Activated B cell treated with CpG ODN at 0.5 μM for 24 hours (primary cell): ENCODE results near the gene C10orf53. TPM values are rescaled to one million over a fixed set of nuclear protein-coding genes. Genes with fewer than 3 reads are reported as not detected.

Experiments used
- ATAC-seq: fragments of 200-7000 bp; cut with Tn5 transposase; one replicate; pipeline ENCODE4 v1.10.0; 2021; ENCODE audit warnings: low read depth, mild to moderate bottlenecking, moderate library complexity
- CTCF ChIA-PET: fragments of 350-600 bp; sonication (Branson Sonifier 250); formaldehyde crosslinking; loops from one replicate; lab custom pipeline; 2021; ENCODE audit warnings: antibody characterized with exemption; lab: Charles Lee
- POLR2A ChIA-PET: fragments of 350-600 bp; sonication (Branson Sonifier 250); formaldehyde crosslinking; loops from one replicate; lab custom pipeline; 2021; ENCODE audit warnings: antibody characterized with exemption; lab: Charles Lee
- DNase-seq: peaks from one replicate; pipeline ENCODE4 v3.0.0; 2022
- H3K27ac Mint-ChIP-seq: one replicate; pipeline ENCODE4 v1.8.0; 2020; ENCODE audit warnings: mixed read lengths
- H3K27me3 Mint-ChIP-seq: one replicate; pipeline ENCODE4 v1.8.0; 2021; ENCODE audit warnings: mixed read lengths
- H3K36me3 Mint-ChIP-seq: one replicate; pipeline ENCODE4 v1.8.0; 2021; ENCODE audit warnings: low read depth, mixed read lengths
- H3K4me1 Mint-ChIP-seq: one replicate; pipeline ENCODE4 v1.8.0; 2021; ENCODE audit warnings: mixed read lengths
- H3K4me3 Mint-ChIP-seq: one replicate; pipeline ENCODE4 v1.8.0; 2020; ENCODE audit warnings: mild to moderate bottlenecking, mixed read lengths
- H3K9me3 Mint-ChIP-seq: one replicate; pipeline ENCODE4 v1.8.0; 2020; ENCODE audit warnings: mixed read lengths
- CTCF ChIP-seq: fragments of 200-600 bp; IDR thresholded peaks from one replicate; pipeline ENCODE4 v1.8.0; 2022; ENCODE audit warnings: antibody characterized with exemption, mild to moderate bottlenecking
- intact Hi-C: fragments of 100-400 bp; cut with micrococcal nuclease; formaldehyde crosslinking; loops from one replicate; pipeline ENCODE4 v1.15.1; 2024
- total RNA-seq: library from RNA; stranded (reverse); gene quantifications from 2 replicates; pipeline ENCODE4 v1.2.3, GENCODE V29; 2022

Gene C10orf53
- total RNA-seq, 1 donor from 2014 or later, result not detected

DNA sequence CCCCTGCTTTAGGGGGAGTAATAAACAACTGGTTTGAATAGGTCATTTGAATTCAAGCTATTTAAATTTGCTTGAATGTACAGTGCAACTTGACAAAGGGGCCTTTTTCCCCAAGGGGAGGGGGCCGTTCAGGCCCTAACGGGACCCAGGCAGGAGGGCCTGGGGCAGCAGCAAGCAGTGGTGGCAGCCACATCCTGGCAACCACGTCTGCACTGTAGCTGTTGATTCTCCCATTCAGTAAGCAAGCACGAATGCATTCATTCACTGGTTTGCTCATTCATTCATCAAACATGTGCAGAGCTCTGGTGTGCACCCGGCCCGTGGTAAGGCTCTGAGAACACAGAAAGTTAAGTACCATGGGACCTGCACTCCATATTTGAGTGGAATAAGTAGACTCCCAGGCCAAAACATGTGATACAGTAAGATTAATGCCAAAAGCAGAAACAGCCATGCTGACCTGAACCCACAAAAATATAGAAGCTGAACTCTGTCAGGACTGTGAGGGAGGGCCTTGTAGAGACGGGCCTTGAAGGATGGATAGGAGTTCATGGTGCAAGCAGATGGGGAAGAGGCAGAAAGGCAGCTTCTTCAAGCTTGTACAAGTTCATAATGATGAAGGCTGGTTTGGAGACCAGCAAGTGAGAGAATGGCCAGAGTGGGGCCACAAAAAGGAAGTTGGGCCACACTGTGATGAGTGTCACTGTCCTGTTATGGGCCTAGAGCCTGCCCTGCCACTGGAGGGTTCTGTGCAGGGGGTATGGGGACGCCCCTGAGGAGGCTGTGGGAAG, 29.3 kb upstream of the C10orf53 start:
- Mint-ChIP-seq H3K4me1 (peaks cover 8% of the 10 kb centered on the region), H3K9me3 (no peaks in the 10 kb centered on the region), H3K36me3 (no peaks in the 10 kb centered on the region), H3K27me3 (peaks cover 22% of the 10 kb centered on the region), H3K4me3 (no peak overlapping the region), H3K27ac (no peak overlapping the region)
- intact Hi-C loops, result no loop called here
- TF ChIP-seq CTCF, result no peak
- DNase-seq (no peak), ATAC-seq (no peak)
- CTCF ChIA-PET, result no interaction called here
- POLR2A ChIA-PET, result no interaction called here

- no peak overlapping the region for H3K27ac Mint-ChIP-seq
- CTCF ChIA-PET, result no interaction called here
- H3K36me3 Mint-ChIP-seq, result no peaks in the 10 kb centered on the region
- peaks cover 8% of the 10 kb centered on the region for H3K4me1 Mint-ChIP-seq
- POLR2A ChIA-PET, result no interaction called here
- ATAC-seq, result no peak
- no peak for DNase-seq
- H3K27me3 Mint-ChIP-seq, result peaks cover 21% of the 10 kb centered on the region
- intact Hi-C loops, result no loop called here
- H3K4me3 Mint-ChIP-seq, result no peak overlapping the region
- H3K9me3 Mint-ChIP-seq, result no peaks in the 10 kb centered on the region
- no peak for TF ChIP-seq CTCF
Observed at GRCh38 chr10:49650724-49651034, 28.8 kb upstream of the C10orf53 start.

- H3K4me1 Mint-ChIP-seq, result peaks cover 8% of the 10 kb centered on the region
- no peak for TF ChIP-seq CTCF
- H3K36me3 Mint-ChIP-seq, result no peaks in the 10 kb centered on the region
- intact Hi-C loops, result no loop called here
- CTCF ChIA-PET, result no interaction called here
- H3K27me3 Mint-ChIP-seq, result peaks cover 21% of the 10 kb centered on the region
- H3K27ac Mint-ChIP-seq, result no peak overlapping the region
- ATAC-seq (no peak), DNase-seq (no peak)
- POLR2A ChIA-PET, result no interaction called here
- no peaks in the 10 kb centered on the region for H3K9me3 Mint-ChIP-seq
- no peak overlapping the region for H3K4me3 Mint-ChIP-seq
Observed at GRCh38 chr10:49651039-49651835, 28.2 kb upstream of the C10orf53 start.

- ChIA-PET CTCF (no interaction called here), POLR2A (no interaction called here)
- Mint-ChIP-seq H3K36me3 (no peaks in the 10 kb centered on the region), H3K27ac (no peak overlapping the region), H3K4me1 (peaks cover 8% of the 10 kb centered on the region), H3K27me3 (peaks cover 25% of the 10 kb centered on the region), H3K4me3 (no peak overlapping the region), H3K9me3 (no peaks in the 10 kb centered on the region)
- TF ChIP-seq CTCF, result no peak
- intact Hi-C loops, result no loop called here
- no peak for DNase-seq
- ATAC-seq, result no peak
Observed at GRCh38 chr10:49651917-49652316, 27.5 kb upstream of the C10orf53 start.

- ATAC-seq (no peak), DNase-seq (no peak)
- Mint-ChIP-seq H3K4me1 (peaks cover 8% of the 10 kb centered on the region), H3K4me3 (no peak overlapping the region), H3K27me3 (peaks cover 20% of the 10 kb centered on the region), H3K36me3 (no peaks in the 10 kb centered on the region), H3K9me3 (no peaks in the 10 kb centered on the region), H3K27ac (no peak overlapping the region)
- TF ChIP-seq CTCF, result no peak
- POLR2A ChIA-PET, result no interaction called here
- intact Hi-C loops, result no loop called here
- CTCF ChIA-PET, result no interaction called here
Observed at GRCh38 chr10:49652421-49653272, 26.8 kb upstream of the C10orf53 start.
